Keratinocyte (primary cell): ENCODE data around the gene FSD1.

Experiments used
- EZH2 ChIP-seq: IDR thresholded peaks from one replicate; pipeline ENCODE4 v1.6.1; 2012; ENCODE audit warnings: inconsistent platforms, mild to moderate bottlenecking, low read length, moderate library complexity
- TF ChIP-seq, protein P1 (sequence below), 3 experiments: IDR thresholded peaks in 1 of 3; conservative IDR thresholded peaks in 1 of 3; optimal IDR thresholded peaks in 1 of 3; 2 replicates in 2 of 3; 3 replicates in 1 of 3; pipeline versions ENCODE3 to v1.5.1; 2011; ENCODE audit warnings: low read length in 3 of 3, mild to moderate bottlenecking in 3 of 3, moderate library complexity in 2 of 3, control low read depth in 1 of 3, inconsistent platforms in 1 of 3; ENCODE audit not compliant: insufficient read depth in 2 of 3; ENCODE audit errors: extremely low read depth in 1 of 3

DNA sequence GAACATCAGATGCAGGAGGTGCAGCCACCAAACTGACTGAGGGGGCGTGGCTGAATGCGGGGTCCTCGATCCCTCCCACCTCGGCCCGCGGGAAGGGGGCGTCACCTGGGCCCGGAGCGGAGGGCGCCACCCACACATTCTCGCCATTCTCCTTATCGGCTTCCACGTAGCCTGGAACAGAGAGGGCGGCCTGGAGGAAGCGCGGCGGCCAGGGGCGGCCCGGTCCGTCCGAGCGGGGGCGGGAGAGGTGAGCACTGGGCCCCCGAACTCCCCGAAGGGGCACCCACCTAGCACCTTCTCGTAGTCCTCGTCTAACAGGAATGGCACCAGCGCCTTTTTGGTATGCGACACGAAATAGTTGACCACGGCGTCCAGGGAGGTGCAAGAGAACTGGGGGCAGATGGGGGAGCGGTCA, 22.4 kb downstream of the FSD1 start:
- TF ChIP-seq, protein P1, sequence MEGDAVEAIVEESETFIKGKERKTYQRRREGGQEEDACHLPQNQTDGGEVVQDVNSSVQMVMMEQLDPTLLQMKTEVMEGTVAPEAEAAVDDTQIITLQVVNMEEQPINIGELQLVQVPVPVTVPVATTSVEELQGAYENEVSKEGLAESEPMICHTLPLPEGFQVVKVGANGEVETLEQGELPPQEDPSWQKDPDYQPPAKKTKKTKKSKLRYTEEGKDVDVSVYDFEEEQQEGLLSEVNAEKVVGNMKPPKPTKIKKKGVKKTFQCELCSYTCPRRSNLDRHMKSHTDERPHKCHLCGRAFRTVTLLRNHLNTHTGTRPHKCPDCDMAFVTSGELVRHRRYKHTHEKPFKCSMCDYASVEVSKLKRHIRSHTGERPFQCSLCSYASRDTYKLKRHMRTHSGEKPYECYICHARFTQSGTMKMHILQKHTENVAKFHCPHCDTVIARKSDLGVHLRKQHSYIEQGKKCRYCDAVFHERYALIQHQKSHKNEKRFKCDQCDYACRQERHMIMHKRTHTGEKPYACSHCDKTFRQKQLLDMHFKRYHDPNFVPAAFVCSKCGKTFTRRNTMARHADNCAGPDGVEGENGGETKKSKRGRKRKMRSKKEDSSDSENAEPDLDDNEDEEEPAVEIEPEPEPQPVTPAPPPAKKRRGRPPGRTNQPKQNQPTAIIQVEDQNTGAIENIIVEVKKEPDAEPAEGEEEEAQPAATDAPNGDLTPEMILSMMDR (optimal IDR thresholded peaks at IDR 0.05 in 1 of 3, IDR thresholded peaks at IDR 0.05 in 1 of 3, conservative IDR thresholded peaks at IDR 0.05 in 1 of 3; ENCODE audit: extremely low read depth in 1 of 3, insufficient read depth in 2 of 3, low read length in 3 of 3) = no peak
- TF ChIP-seq EZH2 = no peak
